Measurements from ENCODE around the gene SFSWAP. TPM values are rescaled to one million over a fixed set of nuclear protein-coding genes. Genes with fewer than 3 reads are reported as not detected.

Gene SFSWAP
- total RNA-seq, 4 donors from 2014 or later: 45.9 to 66.2 (median 55.4) TPM

DNA sequence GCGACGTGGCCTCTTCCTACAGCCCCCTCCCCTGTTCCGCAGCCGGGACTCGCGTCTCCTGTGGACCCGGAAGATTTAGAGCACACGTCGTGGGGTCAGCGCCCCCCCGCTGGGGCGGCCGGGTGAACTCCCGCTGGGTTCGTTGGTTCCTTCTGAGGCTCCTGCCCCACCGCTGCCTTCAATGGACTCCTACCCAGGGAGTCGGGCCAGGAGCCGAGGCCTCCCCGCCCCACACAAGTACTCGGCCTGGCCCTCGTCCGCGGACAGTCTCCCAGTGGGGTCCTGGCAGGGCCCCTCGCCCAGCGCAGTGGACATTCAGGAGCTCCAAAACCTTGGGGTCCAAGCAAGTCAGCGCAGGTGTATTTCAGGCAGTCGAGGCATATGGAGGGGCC, 118.5 kb downstream of the SFSWAP start:
- Histone ChIP-seq H3K9me3 (no peaks in the 10 kb centered on the region), H3K4me1 (peaks cover 11 to 45% (median 35%) of the 10 kb centered on the region in 4 donors), H3K27ac (peak overlapping the region in 3 of 4 donors; percentile 64 to 74 (median 72)), H3K27me3 (peaks cover 77% of the 10 kb centered on the region), H3K36me3 (no peaks in the 10 kb centered on the region), H3K4me3 (peak overlapping the region in 3 of 4 donors; percentile 28 to 49 (median 41))
- intact Hi-C loops (cut with DNase I; ENCODE audit: low total_unique reads): no loop called here
- no peak for DNase-seq
- in situ Hi-C loops (cut with MboI; ENCODE audit: low pct_ligation_motif_present in 1 of 4, low pct_unique_long_range_greater_than_20kb in 1 of 4, low sequenced_read_pairs in 3 of 4): no loop called here
- 7% methylated on average over 3 of the region's 27 CpGs; no CpG with 5 or more reads in 1 of the 2 donors for WGBS, 2 donors (ENCODE audit: low coverage in 1 of 2)
- no peak for TF ChIP-seq POLR2AphosphoS5 (IDR thresholded peaks at IDR 0.05)
- TF ChIP-seq, protein P1, sequence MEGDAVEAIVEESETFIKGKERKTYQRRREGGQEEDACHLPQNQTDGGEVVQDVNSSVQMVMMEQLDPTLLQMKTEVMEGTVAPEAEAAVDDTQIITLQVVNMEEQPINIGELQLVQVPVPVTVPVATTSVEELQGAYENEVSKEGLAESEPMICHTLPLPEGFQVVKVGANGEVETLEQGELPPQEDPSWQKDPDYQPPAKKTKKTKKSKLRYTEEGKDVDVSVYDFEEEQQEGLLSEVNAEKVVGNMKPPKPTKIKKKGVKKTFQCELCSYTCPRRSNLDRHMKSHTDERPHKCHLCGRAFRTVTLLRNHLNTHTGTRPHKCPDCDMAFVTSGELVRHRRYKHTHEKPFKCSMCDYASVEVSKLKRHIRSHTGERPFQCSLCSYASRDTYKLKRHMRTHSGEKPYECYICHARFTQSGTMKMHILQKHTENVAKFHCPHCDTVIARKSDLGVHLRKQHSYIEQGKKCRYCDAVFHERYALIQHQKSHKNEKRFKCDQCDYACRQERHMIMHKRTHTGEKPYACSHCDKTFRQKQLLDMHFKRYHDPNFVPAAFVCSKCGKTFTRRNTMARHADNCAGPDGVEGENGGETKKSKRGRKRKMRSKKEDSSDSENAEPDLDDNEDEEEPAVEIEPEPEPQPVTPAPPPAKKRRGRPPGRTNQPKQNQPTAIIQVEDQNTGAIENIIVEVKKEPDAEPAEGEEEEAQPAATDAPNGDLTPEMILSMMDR (IDR thresholded peaks at IDR 0.05): no peak
- TF ChIP-seq EP300 (IDR thresholded peaks at IDR 0.05; ENCODE audit: low read depth): no peak
- TF ChIP-seq POLR2A (IDR thresholded peaks at IDR 0.05): no peak

DNA sequence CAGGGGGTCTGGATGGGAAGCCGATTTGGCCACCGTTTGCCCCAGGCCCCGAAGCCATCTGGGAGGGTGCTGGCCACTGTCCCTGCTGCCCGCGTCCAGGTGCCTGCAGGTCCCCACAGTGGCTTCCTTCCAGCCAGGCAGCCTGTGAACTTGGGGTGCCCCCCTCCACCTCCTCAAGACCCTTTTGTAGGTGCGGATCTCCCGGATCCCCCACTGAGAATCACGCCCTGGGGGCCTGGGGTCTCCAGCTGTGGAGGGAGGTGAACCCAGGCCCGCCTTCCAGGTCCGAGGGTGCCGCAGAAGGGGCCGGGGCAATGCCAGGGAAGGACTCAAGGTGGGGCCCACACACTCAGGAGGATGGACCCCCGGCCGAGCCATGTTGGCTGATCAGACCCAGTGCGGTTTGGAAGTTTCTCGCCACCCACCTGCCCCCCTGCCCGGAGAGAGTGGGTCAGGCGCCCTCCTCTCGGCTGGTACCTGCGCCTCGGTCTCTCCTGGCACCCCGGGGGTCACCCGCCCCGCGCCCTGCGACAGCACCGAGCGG, 119.0 kb downstream of the SFSWAP start:
- in situ Hi-C loops (cut with MboI; ENCODE audit: low pct_ligation_motif_present in 1 of 4, low pct_unique_long_range_greater_than_20kb in 1 of 4, low sequenced_read_pairs in 3 of 4): no loop called here

DNA sequence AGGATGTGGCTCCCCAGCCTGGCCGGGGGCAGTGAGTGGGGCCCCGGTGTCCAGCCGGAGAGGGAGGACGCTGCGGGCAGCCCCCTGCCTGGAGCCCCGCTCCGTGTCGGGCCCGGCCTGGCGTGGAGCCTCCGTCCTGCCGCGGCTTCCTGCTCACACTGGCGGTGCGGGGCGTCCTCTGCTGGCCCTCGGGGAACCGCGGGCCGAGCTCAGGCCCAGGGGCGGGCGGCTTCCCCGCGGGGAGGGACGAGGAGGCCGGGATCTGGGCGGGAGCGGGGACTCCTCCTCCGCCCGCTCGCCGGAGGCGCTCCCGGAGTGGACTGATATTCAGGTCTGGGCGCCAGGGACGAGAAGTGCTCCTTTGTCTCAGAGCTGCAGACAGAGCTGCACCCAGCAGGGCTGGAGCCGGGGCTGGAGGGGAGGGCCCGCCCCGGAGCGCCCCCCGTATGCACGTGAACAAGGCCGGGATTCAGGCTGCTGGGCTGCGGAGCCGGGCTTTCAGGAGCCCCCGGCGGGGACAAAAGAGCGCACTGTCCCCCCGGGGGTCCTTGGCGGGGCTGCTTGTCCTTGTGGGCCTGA, 119.5 kb downstream of the SFSWAP start:
- intact Hi-C loops (cut with DNase I; ENCODE audit: low total_unique reads): no loop called here
- peak; percentile 7 to 11 (median 11) for TF ChIP-seq POLR2AphosphoS5 (IDR thresholded peaks at IDR 0.05)
- TF ChIP-seq, protein P1 (IDR thresholded peaks at IDR 0.05): peak in 4 of 5 experiments; percentile 31 to 53 (median 44)
- peak; percentile 23 for TF ChIP-seq POLR2A (IDR thresholded peaks at IDR 0.05)
- TF ChIP-seq EP300 (IDR thresholded peaks at IDR 0.05; ENCODE audit: low read depth): no peak
- 0% methylated on average over 5 of the region's 50 CpGs; no CpG with 5 or more reads in 1 of the 2 donors for WGBS, 2 donors (ENCODE audit: low coverage in 1 of 2)
- Histone ChIP-seq H3K9me3 (no peaks in the 10 kb centered on the region), H3K4me3 (peak overlapping the region; percentile 10 to 49 (median 35)), H3K36me3 (no peaks in the 10 kb centered on the region), H3K27me3 (peaks cover 77% of the 10 kb centered on the region), H3K27ac (peak overlapping the region; percentile 64 to 79 (median 73)), H3K4me1 (peaks cover 11 to 45% (median 35%) of the 10 kb centered on the region in 4 donors)
- in situ Hi-C loops (cut with MboI; ENCODE audit: low pct_ligation_motif_present in 1 of 4, low pct_unique_long_range_greater_than_20kb in 1 of 4, low sequenced_read_pairs in 3 of 4): no loop called here
- peak; percentile 62 for DNase-seq

More for the DNA sequence above, 119.0 kb downstream of the SFSWAP start:
- H3K4me3 ChIP-seq: peak overlapping the region; percentile 10 to 49 (median 35)
- peak overlapping the region; percentile 64 to 79 (median 73) for H3K27ac ChIP-seq
- no peak for TF ChIP-seq POLR2AphosphoS5 (IDR thresholded peaks at IDR 0.05)
- TF ChIP-seq, protein P1 (IDR thresholded peaks at IDR 0.05): no peak
- TF ChIP-seq EP300 (IDR thresholded peaks at IDR 0.05; ENCODE audit: low read depth): no peak
- no peak for TF ChIP-seq POLR2A (IDR thresholded peaks at IDR 0.05)
- no peaks in the 10 kb centered on the region for H3K9me3 ChIP-seq
- DNase-seq: no peak
- peaks cover 11 to 45% (median 35%) of the 10 kb centered on the region in 4 donors for H3K4me1 ChIP-seq
- intact Hi-C loops (cut with DNase I; ENCODE audit: low total_unique reads): no loop called here
- peaks cover 77% of the 10 kb centered on the region for H3K27me3 ChIP-seq
- H3K36me3 ChIP-seq: no peaks in the 10 kb centered on the region
- WGBS, 2 donors (ENCODE audit: low coverage in 1 of 2): 13% methylated on average over 25 of the region's 28 CpGs; no CpG with 5 or more reads in 1 of the 2 donors

DNA sequence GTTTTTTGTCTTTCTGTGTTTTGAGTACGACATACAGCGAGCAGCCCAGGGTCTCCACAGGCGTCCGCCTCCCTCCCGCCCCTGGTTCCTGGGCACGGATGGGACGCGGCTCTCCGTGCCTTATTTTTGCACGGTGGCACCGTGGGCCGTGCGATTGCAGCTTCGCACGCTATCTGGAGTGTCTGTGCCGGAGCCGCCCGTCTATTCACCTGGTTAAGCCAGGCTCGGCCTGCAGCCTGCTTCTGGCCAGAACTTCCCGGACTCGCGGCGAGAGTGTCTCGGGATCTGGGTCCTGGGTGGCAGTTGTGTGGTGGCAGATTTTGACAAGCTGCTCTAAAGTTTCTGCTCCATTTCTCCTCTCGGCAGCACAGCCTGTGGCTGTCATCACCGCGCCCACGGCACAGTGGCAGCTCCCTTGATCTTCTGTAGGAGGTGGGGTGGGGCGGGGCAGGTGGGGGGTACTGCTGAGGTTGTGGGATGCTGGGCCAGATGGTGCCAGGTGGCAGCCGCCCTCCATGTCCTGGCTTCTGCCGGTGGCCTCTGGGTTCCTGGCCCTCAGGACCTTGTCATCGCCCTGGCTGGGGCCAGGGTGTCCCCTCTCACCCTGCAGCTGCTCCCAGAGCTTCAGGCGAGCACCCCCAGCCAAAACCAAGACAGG, 120.2 kb downstream of the SFSWAP start:
- H3K4me1 ChIP-seq: peaks cover 11 to 45% (median 35%) of the 10 kb centered on the region in 4 donors
- WGBS, 2 donors (ENCODE audit: low coverage in 1 of 2): 1% methylated on average over 32 of the region's 33 CpGs; no CpG with 5 or more reads in 1 of the 2 donors

More for the DNA sequence above, 120.2 kb downstream of the SFSWAP start:
- DNase-seq: no peak
- in situ Hi-C loops (cut with MboI; ENCODE audit: low pct_ligation_motif_present in 1 of 4, low pct_unique_long_range_greater_than_20kb in 1 of 4, low sequenced_read_pairs in 3 of 4): no loop called here
- Histone ChIP-seq H3K27me3 (peaks cover 75% of the 10 kb centered on the region), H3K27ac (peak overlapping the region; percentile 64 to 79 (median 73)), H3K9me3 (no peaks in the 10 kb centered on the region), H3K4me3 (peak overlapping the region; percentile 7 to 49 (median 26)), H3K36me3 (no peaks in the 10 kb centered on the region)
- TF ChIP-seq EP300 (IDR thresholded peaks at IDR 0.05; ENCODE audit: low read depth) (no peak), POLR2A (IDR thresholded peaks at IDR 0.05) (no peak), POLR2AphosphoS5 (IDR thresholded peaks at IDR 0.05) (no peak)
- TF ChIP-seq, protein P1 (IDR thresholded peaks at IDR 0.05): no peak
- intact Hi-C loops (cut with DNase I; ENCODE audit: low total_unique reads): no loop called here

Measured in transverse colon (tissue), 4 donors.